Measurements from ENCODE around the gene RNF182. TPM values are rescaled to one million over a fixed set of nuclear protein-coding genes. Genes with fewer than 3 reads are reported as not detected.

RNF182 gene
- total and polyA plus RNA-seq, 7 donors: 0.01 to 0.09 (median 0.04) TPM; not detected in 3

DNA sequence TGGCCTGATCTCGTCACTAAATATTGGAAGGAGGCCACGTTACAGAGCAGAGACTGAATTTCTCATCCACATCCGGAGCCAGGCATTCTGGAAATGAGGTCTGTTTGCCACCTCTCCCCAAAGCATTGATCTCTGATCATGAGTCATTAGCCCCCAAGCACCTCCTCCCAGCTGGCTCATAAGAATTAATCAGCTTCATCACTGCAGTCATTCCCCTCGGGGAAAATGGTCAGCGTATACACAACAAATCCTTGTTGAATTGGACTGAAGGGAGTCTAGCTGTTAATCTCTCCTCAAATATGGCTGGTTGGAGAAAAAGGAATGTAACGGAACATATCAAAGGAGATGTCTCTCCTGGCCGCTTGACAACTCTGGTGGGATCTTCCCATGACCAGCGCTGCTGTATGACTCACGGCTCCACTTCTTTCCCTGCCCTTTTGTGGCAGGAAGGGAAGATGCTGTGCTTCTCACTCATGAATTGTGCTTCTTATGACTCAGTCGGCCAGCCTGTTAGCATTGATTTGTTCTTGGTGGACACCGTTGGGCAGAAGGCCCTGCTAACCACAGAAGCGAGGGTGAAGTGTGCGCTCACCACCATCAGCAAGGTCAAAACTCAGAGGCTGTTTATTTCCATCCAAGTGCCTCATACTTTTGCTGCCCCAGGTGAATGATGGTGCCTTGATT lies 76.7 kb downstream of the RNF182 start:
- Histone ChIP-seq H3K9me3 (no peaks in the 10 kb centered on the region), H3K27me3 (ENCODE audit: insufficient read depth in 3 of 3, low read length in 2 of 3) (peaks cover 0 to 10% (median 2%) of the 10 kb centered on the region in 3 donors), H3K36me3 (ENCODE audit: insufficient read depth in 1 of 2, low read depth in 1 of 2) (no peaks in the 10 kb centered on the region), H3K27ac (no peak overlapping the region), H3K4me1 (no peaks in the 10 kb centered on the region), H3K4me3 (no peak overlapping the region)
- intact Hi-C loops (cut with DNase I): no loop called here
- ATAC-seq (no peak), DNase-seq (no peak)
- 59 to 71% (median 67%) methylated on average over 13 of the region's 13 CpGs for whole genome bisulfite sequencing, 3 donors
- TF ChIP-seq CTCF (IDR thresholded peaks at IDR 0.05): no peak

- WGBS, 3 donors: 95 to 97% (median 96%) methylated on average over 42 to 47 of the region's 47 CpGs
- intact Hi-C loops (cut with DNase I): no loop called here
- no peak overlapping the region for H3K27ac ChIP-seq
These were observed 77.6 kb downstream of the RNF182 start for GRCh38 chr6:14002176-14002947.

GRCh38 chr6:14004258-14004657 lies 79.5 kb downstream of the RNF182 start:
- no peaks in the 10 kb centered on the region for H3K4me1 ChIP-seq
- no peak overlapping the region for H3K4me3 ChIP-seq
- intact Hi-C loops (cut with DNase I): no loop called here
- ATAC-seq (no peak), DNase-seq (no peak)
- no peaks in the 10 kb centered on the region for H3K36me3 ChIP-seq (ENCODE audit: insufficient read depth in 1 of 2, low read depth in 1 of 2)
- H3K27me3 ChIP-seq (ENCODE audit: insufficient read depth in 3 of 3, low read length in 2 of 3): peaks cover 0 to 3% (median 2%) of the 10 kb centered on the region in 3 donors
- WGBS, 3 donors: 71 to 78% (median 72%) methylated on average over 9 of the region's 9 CpGs
- TF ChIP-seq CTCF (IDR thresholded peaks at IDR 0.05): no peak
- no peak overlapping the region for H3K27ac ChIP-seq
- H3K9me3 ChIP-seq: no peaks in the 10 kb centered on the region

More at GRCh38 chr6:14002176-14002947, 77.6 kb downstream of the RNF182 start:
- no peaks in the 10 kb centered on the region for H3K4me1 ChIP-seq
- peaks cover 0 to 7% (median 2%) of the 10 kb centered on the region in 3 donors for H3K27me3 ChIP-seq (ENCODE audit: insufficient read depth in 3 of 3, low read length in 2 of 3)
- no peak for ATAC-seq
- H3K4me3 ChIP-seq: no peak overlapping the region
- H3K36me3 ChIP-seq (ENCODE audit: insufficient read depth in 1 of 2, low read depth in 1 of 2): no peaks in the 10 kb centered on the region
- TF ChIP-seq CTCF (IDR thresholded peaks at IDR 0.05): no peak
- no peaks in the 10 kb centered on the region for H3K9me3 ChIP-seq
- DNase-seq: no peak

- Histone ChIP-seq H3K9me3 (no peaks in the 10 kb centered on the region), H3K4me3 (no peak overlapping the region), H3K36me3 (ENCODE audit: insufficient read depth in 1 of 2, low read depth in 1 of 2) (no peaks in the 10 kb centered on the region), H3K27me3 (ENCODE audit: insufficient read depth in 3 of 3, low read length in 2 of 3) (peaks cover 0 to 3% (median 0%) of the 10 kb centered on the region in 3 donors), H3K4me1 (no peaks in the 10 kb centered on the region), H3K27ac (no peak overlapping the region)
- intact Hi-C loops (cut with DNase I): no loop called here
- no peak for DNase-seq
- no peak for ATAC-seq
- no peak for TF ChIP-seq CTCF (IDR thresholded peaks at IDR 0.05)
- WGBS, 3 donors: 83 to 88% (median 86%) methylated on average over 5 of the region's 5 CpGs
These were observed 84.1 kb downstream of the RNF182 start for GRCh38 chr6:14008809-14009208.

All from psoas muscle (tissue), 8 donors.